Measurements from ENCODE around the gene ACTR1A. TPM values are rescaled to one million over a fixed set of nuclear protein-coding genes. Genes with fewer than 3 reads are reported as not detected.

ACTR1A gene
- total RNA-seq, 1 experiment from 2014 or later, result 82.1 TPM

GRCh38 chr10:102545997-102546396, 43.5 kb upstream of the ACTR1A start:
- H3K14ac ChIP-seq (ENCODE audit: insufficient read depth, low read length), result no peak overlapping the region
- no peak overlapping the region for H3K23ac ChIP-seq (ENCODE audit: insufficient read length, low read depth, low read length)
- no peaks in the 10 kb centered on the region for H4K20me1 ChIP-seq (ENCODE audit: control insufficient read depth, insufficient read depth, insufficient read length)
- Mint-ChIP-seq H3K27ac (no peak overlapping the region), H3K36me3 (ENCODE audit: insufficient read depth in 1 of 3, low read depth in 3 of 3) (peaks cover 1 to 11% (median 8%) of the 10 kb centered on the region in 3 experiments; a peak in 6 of 7 replicates), H3K9me3 (no peaks in the 10 kb centered on the region), H3K4me3 (no peak overlapping the region), H3K27me3 (ENCODE audit: low read depth) (no peaks in the 10 kb centered on the region; the same call in 1 of the 2 replicates), H3K4me1 (no peaks in the 10 kb centered on the region)
- H3K23me2 ChIP-seq (ENCODE audit: insufficient read length, low read depth, low read length, poor library complexity, severe bottlenecking), result no peaks in the 10 kb centered on the region
- no peak overlapping the region for H4K5ac ChIP-seq (ENCODE audit: insufficient read length, low read depth, low read length)
- H3K4me2 ChIP-seq (ENCODE audit: insufficient read depth, insufficient read length, low read length), result no peak overlapping the region
- H3K79me1 ChIP-seq (ENCODE audit: insufficient read depth, low read depth, low read length, poor library complexity, severe bottlenecking), result no peaks in the 10 kb centered on the region
- H3K9me3 ChIP-seq (ENCODE audit: control insufficient read depth, low read depth, low read length), result no peaks in the 10 kb centered on the region
- H2AK5ac ChIP-seq (ENCODE audit: insufficient read length, low read length), result no peak overlapping the region
- no peak overlapping the region for H2BK5ac ChIP-seq (ENCODE audit: insufficient read length, low read length)
- no peak overlapping the region for H2BK20ac ChIP-seq (ENCODE audit: low read depth, low read length, poor library complexity, severe bottlenecking)
- no peak overlapping the region for H4K91ac ChIP-seq (ENCODE audit: insufficient read length, low read depth, low read length)
- H3K9ac ChIP-seq (ENCODE audit: extremely low read depth, insufficient read length, low read length), result no peak overlapping the region
- no peak overlapping the region for H3K4ac ChIP-seq (ENCODE audit: low read depth, low read length)
- no peaks in the 10 kb centered on the region for H3K27me3 ChIP-seq (ENCODE audit: insufficient read depth, low read length)
- no peak overlapping the region for H2BK120ac ChIP-seq (ENCODE audit: low read depth, low read length, poor library complexity, severe bottlenecking)
- H2AFZ ChIP-seq (ENCODE audit: low read length), result no peak overlapping the region
- no peak overlapping the region for H3T11ph ChIP-seq (ENCODE audit: low read length)
- TF ChIP-seq, protein P1, sequence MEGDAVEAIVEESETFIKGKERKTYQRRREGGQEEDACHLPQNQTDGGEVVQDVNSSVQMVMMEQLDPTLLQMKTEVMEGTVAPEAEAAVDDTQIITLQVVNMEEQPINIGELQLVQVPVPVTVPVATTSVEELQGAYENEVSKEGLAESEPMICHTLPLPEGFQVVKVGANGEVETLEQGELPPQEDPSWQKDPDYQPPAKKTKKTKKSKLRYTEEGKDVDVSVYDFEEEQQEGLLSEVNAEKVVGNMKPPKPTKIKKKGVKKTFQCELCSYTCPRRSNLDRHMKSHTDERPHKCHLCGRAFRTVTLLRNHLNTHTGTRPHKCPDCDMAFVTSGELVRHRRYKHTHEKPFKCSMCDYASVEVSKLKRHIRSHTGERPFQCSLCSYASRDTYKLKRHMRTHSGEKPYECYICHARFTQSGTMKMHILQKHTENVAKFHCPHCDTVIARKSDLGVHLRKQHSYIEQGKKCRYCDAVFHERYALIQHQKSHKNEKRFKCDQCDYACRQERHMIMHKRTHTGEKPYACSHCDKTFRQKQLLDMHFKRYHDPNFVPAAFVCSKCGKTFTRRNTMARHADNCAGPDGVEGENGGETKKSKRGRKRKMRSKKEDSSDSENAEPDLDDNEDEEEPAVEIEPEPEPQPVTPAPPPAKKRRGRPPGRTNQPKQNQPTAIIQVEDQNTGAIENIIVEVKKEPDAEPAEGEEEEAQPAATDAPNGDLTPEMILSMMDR (conservative IDR thresholded peaks at IDR 0.05), result no peak
- H3K18ac ChIP-seq (ENCODE audit: insufficient read length, low read depth, low read length), result no peak overlapping the region
- H4K8ac ChIP-seq (replicated peaks; ENCODE audit: insufficient read length, low read depth, low read length), result no peak overlapping the region
- H2BK12ac ChIP-seq (ENCODE audit: insufficient read length, low read depth, low read length), result no peak overlapping the region
- DNase-seq, result no peak
- H3K79me2 ChIP-seq (ENCODE audit: insufficient read depth, low read length), result no peaks in the 10 kb centered on the region
- H2BK15ac ChIP-seq (ENCODE audit: low read depth, low read length), result no peak overlapping the region
- H3K4me1 ChIP-seq (ENCODE audit: insufficient read depth, low read length), result no peaks in the 10 kb centered on the region
- no CpG with 5 or more reads among the region's 2 CpGs for WGBS (ENCODE audit: extremely low coverage, insufficient read length, low lambda C conversion rate)
- no peak overlapping the region for H3K27ac ChIP-seq (ENCODE audit: insufficient read length, low read depth, low read length)
- H3K56ac ChIP-seq (ENCODE audit: insufficient read length, low read depth, low read length), result no peak overlapping the region

Data from H9 (cell line).